SK-N-SH (cell line): Measurements from ENCODE around the gene VPS11. TPM values are rescaled to one million over a fixed set of nuclear protein-coding genes. Genes with fewer than 3 reads are reported as not detected.

Source experiments
- polyA plus RNA-seq, 3 experiments: library from polyadenylated mRNA; depleted of rRNA; stranded (reverse); fragments of >200 nt; gene quantifications; 2 replicates each; pipeline ENCODE4 v1.2.3, GENCODE V29; 2012

Gene VPS11
- polyA plus RNA-seq, 1 of the 3 experiments (the other 2 are of a cell fraction): 14.8 TPM

Other genes with a start within 250 kb of the VPS11 start
- gene CXCR5, start 183.9 kb upstream of the VPS11 start, polyA plus RNA-seq (2012; rRNA removed): 0.02 TPM in 1 of 2 replicates, not detected in the other
- 4.5 and 12.1 TPM in 2 replicates for gene BCL9L, start 141.9 kb upstream of the VPS11 start, polyA plus RNA-seq (2012; rRNA removed)
- 0.15 and 0.21 TPM in 2 replicates for gene UPK2, start 111.5 kb upstream of the VPS11 start, polyA plus RNA-seq (2012; rRNA removed)
- not detected in 2 replicates for gene FOXR1, start 96.1 kb upstream of the VPS11 start, polyA plus RNA-seq (2012; rRNA removed)
- 16.0 and 19.8 TPM in 2 replicates for gene CENATAC, start 69.7 kb upstream of the VPS11 start, polyA plus RNA-seq (2012; rRNA removed)
- gene RPS25, start 49.5 kb upstream of the VPS11 start, polyA plus RNA-seq (2012; rRNA removed): 2,335 and 2,688 TPM in 2 replicates
- 299 and 368 TPM in 2 replicates for gene TRAPPC4, start 49.1 kb upstream of the VPS11 start, polyA plus RNA-seq (2012; rRNA removed)
- 21.8 and 22.1 TPM in 2 replicates for gene SLC37A4, start 36.9 kb upstream of the VPS11 start, polyA plus RNA-seq (2012; rRNA removed)
- 90.8 and 105 TPM in 2 replicates for gene HYOU1, start 10.6 kb upstream of the VPS11 start, polyA plus RNA-seq (2012; rRNA removed)
- gene HMBS, start 17.1 kb downstream of the VPS11 start, polyA plus RNA-seq (2012; rRNA removed): 69.4 and 77.4 TPM in 2 replicates
- 99.5 and 128 TPM in 2 replicates for gene DPAGT1, start 34.0 kb downstream of the VPS11 start, polyA plus RNA-seq (2012; rRNA removed)
- gene C2CD2L, start 39.5 kb downstream of the VPS11 start, polyA plus RNA-seq (2012; rRNA removed): 7.6 and 8.6 TPM in 2 replicates
- 21.8 and 36.1 TPM in 2 replicates for gene HINFP, start 53.8 kb downstream of the VPS11 start, polyA plus RNA-seq (2012; rRNA removed)
- 0.50 and 0.72 TPM in 2 replicates for gene ABCG4, start 81.2 kb downstream of the VPS11 start, polyA plus RNA-seq (2012; rRNA removed)
- 13.7 and 13.8 TPM in 2 replicates for gene NLRX1, start 100.9 kb downstream of the VPS11 start, polyA plus RNA-seq (2012; rRNA removed)
- not detected in 2 replicates for gene NHERF4, start 117.7 kb downstream of the VPS11 start, polyA plus RNA-seq (2012; rRNA removed)
- gene CBL, start 138.5 kb downstream of the VPS11 start, polyA plus RNA-seq (2012; rRNA removed): 9.5 and 10.4 TPM in 2 replicates
- gene MCAM, start 249.3 kb downstream of the VPS11 start, polyA plus RNA-seq (2012; rRNA removed): 22.8 and 28.4 TPM in 2 replicates